ENCODE data around the gene FBXL5. TPM values are rescaled to one million over a fixed set of nuclear protein-coding genes. Genes with fewer than 3 reads are reported as not detected.

The FBXL5 gene
- total and polyA plus RNA-seq, 9 of the 15 experiments (the other 6 are each of a cell fraction or from before 2014, with no cell fraction given): 6.0 to 35.2 (median 22.1) TPM

DNA sequence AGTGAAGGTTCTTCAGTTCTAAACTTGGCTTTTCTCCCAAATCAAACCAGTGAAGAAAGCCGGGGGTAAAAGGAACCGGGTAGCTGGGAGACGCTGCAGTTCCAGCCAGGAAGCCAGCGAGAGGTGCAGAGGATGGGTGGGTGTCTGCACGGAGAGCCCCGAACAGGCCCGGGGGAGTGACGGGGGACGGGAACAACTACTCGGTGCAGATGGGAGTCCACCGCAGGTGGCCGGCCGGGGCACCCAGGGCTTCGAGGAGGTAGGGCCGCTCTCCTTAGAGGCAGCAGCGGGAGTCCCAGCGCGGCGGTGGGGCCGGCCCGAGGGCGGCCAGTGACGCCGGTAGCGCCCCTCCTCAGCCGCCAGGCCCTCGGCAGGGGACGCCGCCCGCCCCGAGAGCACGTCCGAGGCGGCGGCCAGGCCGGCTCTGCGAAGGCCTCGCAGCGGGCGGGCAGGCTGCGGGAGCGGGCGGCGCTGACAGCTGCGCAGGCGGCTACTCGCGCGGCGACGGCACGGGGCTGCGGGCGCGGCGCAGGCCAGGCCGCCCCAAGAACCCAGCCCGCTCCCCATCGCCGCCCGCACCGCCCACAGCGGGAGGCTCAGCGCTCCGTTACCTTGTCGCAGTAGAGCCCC, 449 bp downstream of the FBXL5 start (continued):
- TF ChIP-seq, protein P1, sequence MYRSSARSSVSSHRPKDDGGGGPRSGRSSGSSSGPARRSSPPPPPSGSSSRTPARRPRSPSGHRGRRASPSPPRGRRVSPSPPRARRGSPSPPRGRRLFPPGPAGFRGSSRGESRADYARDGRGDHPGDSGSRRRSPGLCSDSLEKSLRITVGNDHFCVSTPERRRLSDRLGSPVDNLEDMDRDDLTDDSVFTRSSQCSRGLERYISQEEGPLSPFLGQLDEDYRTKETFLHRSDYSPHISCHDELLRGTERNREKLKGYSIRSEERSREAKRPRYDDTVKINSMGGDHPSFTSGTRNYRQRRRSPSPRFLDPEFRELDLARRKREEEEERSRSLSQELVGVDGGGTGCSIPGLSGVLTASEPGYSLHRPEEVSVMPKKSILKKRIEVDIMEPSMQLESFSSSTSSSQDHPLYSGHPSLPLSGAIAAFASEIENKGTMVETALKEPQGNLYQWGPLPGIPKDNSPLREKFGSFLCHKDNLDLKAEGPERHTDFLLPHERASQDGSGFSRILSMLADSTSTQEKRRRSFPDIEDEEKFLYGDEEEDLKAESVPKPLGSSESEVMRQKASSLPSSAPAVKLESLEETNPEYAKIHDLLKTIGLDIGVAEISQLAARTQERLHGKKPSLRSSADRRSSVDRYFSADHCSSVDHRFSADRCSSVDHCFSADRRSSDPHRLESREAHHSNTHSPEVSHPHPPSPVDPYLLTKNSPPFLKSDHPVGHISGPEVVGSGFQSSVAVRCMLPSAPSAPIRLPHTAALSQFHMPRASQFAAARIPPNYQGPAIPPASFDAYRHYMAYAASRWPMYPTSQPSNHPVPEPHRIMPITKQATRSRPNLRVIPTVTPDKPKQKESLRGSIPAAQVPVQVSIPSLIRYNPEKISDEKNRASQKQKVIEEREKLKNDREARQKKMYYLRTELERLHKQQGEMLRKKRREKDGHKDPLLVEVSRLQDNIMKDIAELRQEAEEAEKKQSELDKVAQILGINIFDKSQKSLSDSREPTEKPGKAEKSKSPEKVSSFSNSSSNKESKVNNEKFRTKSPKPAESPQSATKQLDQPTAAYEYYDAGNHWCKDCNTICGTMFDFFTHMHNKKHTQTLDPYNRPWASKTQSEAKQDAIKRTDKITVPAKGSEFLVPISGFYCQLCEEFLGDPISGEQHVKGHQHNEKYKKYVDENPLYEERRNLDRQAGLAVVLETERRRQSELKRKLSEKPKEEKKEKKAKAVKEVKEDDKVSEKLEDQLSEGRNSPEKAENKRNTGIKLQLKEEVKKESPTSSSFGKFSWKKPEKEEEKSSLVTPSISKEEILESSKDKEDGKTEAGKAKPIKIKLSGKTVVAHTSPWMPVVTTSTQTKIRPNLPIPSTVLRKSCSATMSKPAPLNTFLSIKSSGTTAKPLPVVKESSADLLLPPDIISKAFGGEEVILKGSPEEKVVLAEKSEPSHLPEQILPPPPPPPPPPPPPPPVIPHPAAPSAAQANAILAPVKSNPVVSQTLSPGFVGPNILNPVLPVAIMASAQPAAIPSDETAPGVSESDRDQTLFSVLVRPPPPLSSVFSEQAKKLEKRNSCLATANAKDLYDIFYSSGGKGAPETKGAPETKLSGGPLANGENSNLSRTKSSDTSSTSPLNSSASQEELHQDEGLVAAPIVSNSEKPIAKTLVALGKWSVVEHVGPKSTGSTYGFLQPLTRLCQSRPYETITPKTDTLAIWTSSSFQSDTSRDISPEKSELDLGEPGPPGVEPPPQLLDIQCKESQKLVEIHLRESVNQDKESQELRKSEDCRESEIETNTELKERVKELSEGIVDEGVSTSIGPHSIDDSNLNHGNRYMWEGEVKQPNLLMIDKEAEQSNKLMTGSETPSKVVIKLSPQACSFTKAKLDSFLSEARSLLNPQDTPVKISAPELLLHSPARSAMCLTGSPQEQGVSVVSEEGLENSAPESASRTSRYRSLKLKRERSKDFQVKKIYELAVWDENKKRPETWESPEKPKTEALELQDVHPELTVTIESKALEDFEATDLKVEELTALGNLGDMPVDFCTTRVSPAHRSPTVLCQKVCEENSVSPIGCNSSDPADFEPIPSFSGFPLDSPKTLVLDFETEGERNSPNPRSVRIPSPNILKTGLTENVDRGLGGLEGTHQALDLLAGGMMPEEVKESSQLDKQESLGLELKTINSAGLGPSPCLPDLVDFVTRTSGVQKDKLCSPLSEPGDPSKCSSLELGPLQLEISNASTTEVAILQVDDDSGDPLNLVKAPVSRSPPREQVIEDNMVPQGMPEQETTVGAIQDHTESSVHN (IDR thresholded peaks at IDR 0.05; ENCODE audit: borderline replicate concordance in 1 of 2, low read depth in 1 of 2): no peak
- TF ChIP-seq, protein P2, sequence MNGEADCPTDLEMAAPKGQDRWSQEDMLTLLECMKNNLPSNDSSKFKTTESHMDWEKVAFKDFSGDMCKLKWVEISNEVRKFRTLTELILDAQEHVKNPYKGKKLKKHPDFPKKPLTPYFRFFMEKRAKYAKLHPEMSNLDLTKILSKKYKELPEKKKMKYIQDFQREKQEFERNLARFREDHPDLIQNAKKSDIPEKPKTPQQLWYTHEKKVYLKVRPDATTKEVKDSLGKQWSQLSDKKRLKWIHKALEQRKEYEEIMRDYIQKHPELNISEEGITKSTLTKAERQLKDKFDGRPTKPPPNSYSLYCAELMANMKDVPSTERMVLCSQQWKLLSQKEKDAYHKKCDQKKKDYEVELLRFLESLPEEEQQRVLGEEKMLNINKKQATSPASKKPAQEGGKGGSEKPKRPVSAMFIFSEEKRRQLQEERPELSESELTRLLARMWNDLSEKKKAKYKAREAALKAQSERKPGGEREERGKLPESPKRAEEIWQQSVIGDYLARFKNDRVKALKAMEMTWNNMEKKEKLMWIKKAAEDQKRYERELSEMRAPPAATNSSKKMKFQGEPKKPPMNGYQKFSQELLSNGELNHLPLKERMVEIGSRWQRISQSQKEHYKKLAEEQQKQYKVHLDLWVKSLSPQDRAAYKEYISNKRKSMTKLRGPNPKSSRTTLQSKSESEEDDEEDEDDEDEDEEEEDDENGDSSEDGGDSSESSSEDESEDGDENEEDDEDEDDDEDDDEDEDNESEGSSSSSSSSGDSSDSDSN (IDR thresholded peaks at IDR 0.05; ENCODE audit: borderline replicate concordance in 1 of 2, low read depth in 2 of 2, low read length in 2 of 2): peak in 1 of 2 experiments; percentile 74; a peak in 2 of 4 replicates
- TF ChIP-seq, protein P3, sequence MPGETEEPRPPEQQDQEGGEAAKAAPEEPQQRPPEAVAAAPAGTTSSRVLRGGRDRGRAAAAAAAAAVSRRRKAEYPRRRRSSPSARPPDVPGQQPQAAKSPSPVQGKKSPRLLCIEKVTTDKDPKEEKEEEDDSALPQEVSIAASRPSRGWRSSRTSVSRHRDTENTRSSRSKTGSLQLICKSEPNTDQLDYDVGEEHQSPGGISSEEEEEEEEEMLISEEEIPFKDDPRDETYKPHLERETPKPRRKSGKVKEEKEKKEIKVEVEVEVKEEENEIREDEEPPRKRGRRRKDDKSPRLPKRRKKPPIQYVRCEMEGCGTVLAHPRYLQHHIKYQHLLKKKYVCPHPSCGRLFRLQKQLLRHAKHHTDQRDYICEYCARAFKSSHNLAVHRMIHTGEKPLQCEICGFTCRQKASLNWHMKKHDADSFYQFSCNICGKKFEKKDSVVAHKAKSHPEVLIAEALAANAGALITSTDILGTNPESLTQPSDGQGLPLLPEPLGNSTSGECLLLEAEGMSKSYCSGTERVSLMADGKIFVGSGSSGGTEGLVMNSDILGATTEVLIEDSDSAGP (CRISPR knock-in tag; IDR thresholded peaks at IDR 0.05): no peak
- no peak for TF ChIP-seq TEAD2 (tag; IDR thresholded peaks at IDR 0.05)
- no peak for TF ChIP-seq ZNF589 (CRISPR knock-in tag; IDR thresholded peaks at IDR 0.05; ENCODE audit: low read depth)
- TF ChIP-seq TEAD4 (IDR thresholded peaks at IDR 0.05; ENCODE audit: low read length): no peak
- no peak for TF ChIP-seq TEAD4 (CRISPR knock-in tag; IDR thresholded peaks at IDR 0.05; ENCODE audit: borderline replicate concordance)
- no peak for TF ChIP-seq MAFF (IDR thresholded peaks at IDR 0.05; ENCODE audit: low read length)
- TF ChIP-seq, protein P4, sequence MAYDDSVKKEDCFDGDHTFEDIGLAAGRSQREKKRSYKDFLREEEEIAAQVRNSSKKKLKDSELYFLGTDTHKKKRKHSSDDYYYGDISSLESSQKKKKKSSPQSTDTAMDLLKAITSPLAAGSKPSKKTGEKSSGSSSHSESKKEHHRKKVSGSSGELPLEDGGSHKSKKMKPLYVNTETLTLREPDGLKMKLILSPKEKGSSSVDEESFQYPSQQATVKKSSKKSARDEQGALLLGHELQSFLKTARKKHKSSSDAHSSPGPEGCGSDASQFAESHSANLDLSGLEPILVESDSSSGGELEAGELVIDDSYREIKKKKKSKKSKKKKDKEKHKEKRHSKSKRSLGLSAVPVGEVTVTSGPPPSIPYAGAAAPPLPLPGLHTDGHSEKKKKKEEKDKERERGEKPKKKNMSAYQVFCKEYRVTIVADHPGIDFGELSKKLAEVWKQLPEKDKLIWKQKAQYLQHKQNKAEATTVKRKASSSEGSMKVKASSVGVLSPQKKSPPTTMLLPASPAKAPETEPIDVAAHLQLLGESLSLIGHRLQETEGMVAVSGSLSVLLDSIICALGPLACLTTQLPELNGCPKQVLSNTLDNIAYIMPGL (CRISPR knock-in tag; IDR thresholded peaks at IDR 0.05): 0 out of 2 replicates have a peak, but pooled peaks have one; percentile 35
- TF ChIP-seq GATAD2B (IDR thresholded peaks at IDR 0.05; ENCODE audit: borderline replicate concordance): peak; percentile 37; the same call in 1 of the 2 replicates
